Endothelial cell of umbilical vein (primary cell): ENCODE results near the gene PLEKHF1. TPM values are rescaled to one million over a fixed set of nuclear protein-coding genes. Genes with fewer than 3 reads are reported as not detected.
"Not testable (repeated sequence)": the region's sequence is repeated elsewhere in the genome, so short reads cannot be mapped to it uniquely, and the experiment has no call there.

ENCODE experiments used
- BruUV-seq: library from RNA; stranded (reverse); fragments of 400-500 nt; replicated peaks from 2 replicates; lab custom pipeline; 2021; lab: Mats Ljungman, UMichigan
- CTCF ChIA-PET: fragments of 300-600, 350-600 bp; sonication (Branson Sonifier 250); formaldehyde crosslinking; loops from one replicate; lab custom pipeline; 2021; ENCODE audit warnings: antibody characterized with exemption, inconsistent platforms; lab: Charles Lee
- POLR2A ChIA-PET: fragments of 300-600, 350-600 bp; sonication (Branson Sonifier 250); formaldehyde crosslinking; loops from one replicate; lab custom pipeline; 2021; ENCODE audit warnings: antibody characterized with exemption, inconsistent platforms; lab: Charles Lee
- DNase-seq: peaks from one replicate; pipeline ENCODE4 v3.0.0-alpha.2; 2011; ENCODE audit warnings: low read depth, low spot score
- FAIRE-seq: peaks from 2 replicates; lab custom pipeline; 2011; peaks lifted over from hg19 to GRCh38; lab: Jason Lieb, UNC
- H2AFZ ChIP-seq: 2 replicates; pipeline ENCODE4 v1.6.0; 2012; ENCODE audit warnings: low read depth, low read length, control low read depth, inconsistent platforms
- H3K27ac ChIP-seq: 2 replicates; pipeline ENCODE4 v1.5.1; 2011; ENCODE audit warnings: low read depth, mild to moderate bottlenecking, control low read depth, low read length, moderate library complexity; ENCODE audit not compliant: insufficient read depth
- H3K27me3 ChIP-seq, 2 experiments: 2 replicates each; pipeline versions ENCODE4 v1.6.0 to v1.6.1; 2011; ENCODE audit warnings: low read length in 2 of 2, mixed read lengths in 1 of 2; ENCODE audit not compliant: control insufficient read depth in 2 of 2, insufficient read depth in 2 of 2
- H3K36me3 ChIP-seq, 2 experiments: 2 replicates in 1 of 2; 3 replicates in 1 of 2; pipeline ENCODE4 v1.5.1; 2011; ENCODE audit warnings: low read length in 2 of 2, mild to moderate bottlenecking in 1 of 2, moderate library complexity in 1 of 2; ENCODE audit not compliant: control insufficient read depth in 2 of 2, insufficient read depth in 2 of 2; ENCODE audit errors: extremely low read depth in 1 of 2
- H3K4me1 ChIP-seq: 3 replicates; pipeline ENCODE4 v1.5.1; 2011; ENCODE audit warnings: mild to moderate bottlenecking, low read length; ENCODE audit not compliant: control insufficient read depth, insufficient read depth; ENCODE audit errors: extremely low read depth
- H3K4me2 ChIP-seq: 2 replicates; pipeline ENCODE4 v1.6.1; 2011; ENCODE audit warnings: low read length, control low read depth, mixed read lengths; ENCODE audit not compliant: insufficient read depth
- H3K4me3 ChIP-seq, 3 experiments: fragments of 200-600 bp in 1 of 3; sonication (generic), shearing (Covaris generic) in 1 of 3; replicated peaks in 1 of 3; 2 replicates each; pipeline ENCODE4 v1.5.1; 2011 to 2016; ENCODE audit warnings: control low read depth in 3 of 3, low read length in 3 of 3, mild to moderate bottlenecking in 2 of 3, inconsistent platforms in 1 of 3, low read depth in 1 of 3, moderate library complexity in 1 of 3; ENCODE audit not compliant: insufficient read depth in 1 of 3
- H3K79me2 ChIP-seq: 2 replicates; pipeline ENCODE4 v1.6.0; 2012; ENCODE audit warnings: low read length, inconsistent platforms; ENCODE audit not compliant: control insufficient read depth, insufficient read depth
- H3K9ac ChIP-seq: replicated peaks from 2 replicates; pipeline ENCODE3; 2011; ENCODE audit warnings: low read length, control low read depth; ENCODE audit not compliant: insufficient read depth; ENCODE audit errors: extremely low read depth
- H3K9me1 ChIP-seq: replicated peaks from 3 replicates; pipeline ENCODE4 v1.6.0; 2011; ENCODE audit warnings: mild to moderate bottlenecking, low read length; ENCODE audit not compliant: control insufficient read depth, insufficient read depth; ENCODE audit errors: extremely low read depth
- H3K9me3 ChIP-seq: replicated peaks from 2 replicates; pipeline ENCODE4 v1.5.1; 2012; ENCODE audit warnings: low read length, inconsistent platforms; ENCODE audit not compliant: control insufficient read depth, insufficient read depth
- H4K20me1 ChIP-seq: replicated peaks from 2 replicates; pipeline ENCODE3; 2011; ENCODE audit warnings: mild to moderate bottlenecking, low read length; ENCODE audit not compliant: control insufficient read depth, insufficient read depth; ENCODE audit errors: extremely low read depth
- CTCF ChIP-seq, 2 donors: IDR thresholded peaks; 1 replicate in 1 of 2; 2 replicates in 1 of 2; pipeline ENCODE4 v1.5.1; 2011; ENCODE audit warnings: low read length in 2 of 2, mild to moderate bottlenecking in 2 of 2, moderate library complexity in 2 of 2, control low read depth in 1 of 2, inconsistent platforms in 1 of 2, low read depth in 1 of 2; ENCODE audit not compliant: insufficient read depth in 1 of 2; ENCODE audit errors: extremely low read depth in 1 of 2
- FOS ChIP-seq: IDR thresholded peaks from 2 replicates; pipeline ENCODE4 v1.6.1; 2011; ENCODE audit warnings: mild to moderate bottlenecking, low read length, moderate library complexity, borderline replicate concordance; ENCODE audit not compliant: insufficient read depth
- GATA2 ChIP-seq: IDR thresholded peaks from 2 replicates; pipeline ENCODE4 v1.7.0; 2011; ENCODE audit warnings: low read depth, mild to moderate bottlenecking, moderate library complexity, mixed read lengths, low read length; ENCODE audit not compliant: insufficient read length, insufficient read depth
- MAX ChIP-seq: IDR thresholded peaks from 2 replicates; pipeline ENCODE4 v1.6.1; 2011; ENCODE audit not compliant: insufficient read depth, insufficient read length
- MYC ChIP-seq: IDR thresholded peaks from one replicate; pipeline ENCODE4 v1.6.1; 2011; ENCODE audit warnings: mild to moderate bottlenecking, low read depth, low read length
- dilution Hi-C: fragments of 300-500 bp; cut with MboI; formaldehyde crosslinking; loops from one replicate; pipeline ENCODE4 v1.15.0; 2019; ENCODE audit warnings: low sequenced_read_pairs; ENCODE audit not compliant: extremely low pct_ligation_motif_present
- intact Hi-C: fragments of 100-400 bp; cut with micrococcal nuclease; formaldehyde crosslinking; loops from one replicate; pipeline ENCODE4 v1.10.0; 2022
- polyA plus RNA-seq, 4 experiments: library from polyadenylated mRNA; depleted of rRNA in 3 of 4; stranded (reverse) in 3 of 4; unstranded in 1 of 4; fragments of >200 nt; gene quantifications; 2 replicates each; pipeline versions ENCODE4 v1.2.1 to v1.2.3, GENCODE V29; 2011 to 2012; ENCODE audit warnings: missing spikeins in 1 of 4
- total RNA-seq: library from RNA; stranded (reverse); gene quantifications from 2 replicates; pipeline ENCODE4 v1.2.3, GENCODE V29; 2021

PLEKHF1 gene
- total and polyA plus RNA-seq, 2 donors (not counting 3 experiments of a cell fraction or from before 2014, with no cell fraction given): 5.5 TPM

GRCh38 chr19:29668746-29669609 is 3.7 kb downstream of the PLEKHF1 start:
- DNase-seq: no peak
- no TSS peak for BruUV-seq
- Histone ChIP-seq H3K9me1 (no peaks in the 10 kb centered on the region), H3K4me1 (peaks cover 17% of the 10 kb centered on the region), H2AFZ (no peak overlapping the region), H3K4me3 (no peak overlapping the region), H3K9me3 (no peaks in the 10 kb centered on the region), H3K27ac (no peak overlapping the region), H3K27me3 (no peaks in the 10 kb centered on the region), H4K20me1 (no peaks in the 10 kb centered on the region), H3K4me2 (no peak overlapping the region), H3K36me3 (no peaks in the 10 kb centered on the region), H3K79me2 (no peaks in the 10 kb centered on the region), H3K9ac (no peak overlapping the region)
- intact Hi-C loops (no loop called here), dilution Hi-C loops (no loop called here)
- ChIA-PET CTCF (interaction anchor here (1.0 to 5.1 kb wide), 4 partner anchors 23 to 62 kb away, joined by 3 to 66 read pairs (median 3); no protein-coding TSS in a partner anchor), POLR2A (no interaction called here)
- TF ChIP-seq CTCF (IDR thresholded peaks at IDR 0.05; ENCODE audit: extremely low read depth in 1 of 2, insufficient read depth in 1 of 2, low read depth in 1 of 2, low read length in 2 of 2): peak in 1 of 2 donors; percentile 9
- no peak for TF ChIP-seq FOS
- no peak for FAIRE-seq

- no peak for FAIRE-seq
- no peaks in the 10 kb centered on the region for H3K27me3 ChIP-seq
- peaks cover 0 to 7% of the 10 kb centered on the region in 2 experiments for H3K36me3 ChIP-seq
- no peaks in the 10 kb centered on the region for H3K9me1 ChIP-seq
- no peaks in the 10 kb centered on the region for H4K20me1 ChIP-seq
- peaks cover 17% of the 10 kb centered on the region for H3K4me1 ChIP-seq
- no peak for TF ChIP-seq GATA2
- TF ChIP-seq MYC: no peak
- no peak for TF ChIP-seq MAX
- no peaks in the 10 kb centered on the region for H3K79me2 ChIP-seq
- ChIA-PET POLR2A (no interaction called here), CTCF (no interaction called here)
- dilution Hi-C loops: no loop called here
- H3K4me3 ChIP-seq: no peak overlapping the region
- no peak overlapping the region for H2AFZ ChIP-seq
- no peak overlapping the region for H3K27ac ChIP-seq
- no TSS peak for BruUV-seq
- H3K9me3 ChIP-seq: no peaks in the 10 kb centered on the region
- no peak overlapping the region for H3K9ac ChIP-seq
- no peak for DNase-seq
- H3K4me2 ChIP-seq: no peak overlapping the region
- intact Hi-C loops: no loop called here
Measured at GRCh38 chr19:29670255-29670654, 5.0 kb downstream of the PLEKHF1 start.

- H3K4me1 ChIP-seq: peaks cover 12% of the 10 kb centered on the region
- H3K79me2 ChIP-seq, H3K9ac ChIP-seq, H3K4me3 ChIP-seq, H4K20me1 ChIP-seq, POLR2A ChIA-PET, BruUV-seq, H3K9me1 ChIP-seq, DNase-seq, H3K9me3 ChIP-seq, H3K27me3 ChIP-seq, H2AFZ ChIP-seq, dilution Hi-C loops, FAIRE-seq, H3K27ac ChIP-seq, intact Hi-C loops, H3K4me2 ChIP-seq: not testable (repeated sequence)
- CTCF ChIA-PET: interaction anchor here (0.8 to 2.2 kb wide), 4 partner anchors 8 to 60 kb away, joined by 3 to 7 read pairs (median 4); no protein-coding TSS in a partner anchor
- H3K36me3 ChIP-seq: peaks cover 0 to 14% of the 10 kb centered on the region in 2 experiments
Measured at GRCh38 chr19:29671026-29671392, 5.7 kb downstream of the PLEKHF1 start.
